ENCODE data around the gene NKX6-2. TPM values are rescaled to one million over a fixed set of nuclear protein-coding genes. Genes with fewer than 3 reads are reported as not detected.

Gene NKX6-2
- polyA plus RNA-seq, 1 donor (not counting 4 experiments of a cell fraction or from before 2014, with no cell fraction given), result not detected

GRCh38 chr10:132756591-132756990, 29.4 kb downstream of the NKX6-2 start:
- DNase-seq (ENCODE audit: low read depth, low spot score) (no peak), FAIRE-seq (no peak)
- no peak overlapping the region for H2AFZ ChIP-seq (ENCODE audit: control insufficient read depth, low read length)
- H3K4me3 ChIP-seq (ENCODE audit: control insufficient read depth in 2 of 3, extremely low read depth in 1 of 3, insufficient read depth in 2 of 3, low read depth in 1 of 3, low read length in 3 of 3), result no peak overlapping the region
- no peaks in the 10 kb centered on the region for H3K36me3 ChIP-seq (ENCODE audit: control insufficient read depth in 2 of 2, extremely low read depth in 1 of 2, insufficient read depth in 2 of 2, low read length in 2 of 2)
- H3K9me3 ChIP-seq (ENCODE audit: control insufficient read depth, low read depth, low read length), result peaks cover 4% of the 10 kb centered on the region
- H3K9ac ChIP-seq (ENCODE audit: control insufficient read depth, extremely low read depth, insufficient read depth, low read length), result no peak overlapping the region
- H3K27ac ChIP-seq (ENCODE audit: control insufficient read depth, insufficient read depth, low read length), result no peak overlapping the region
- H3K27me3 ChIP-seq (ENCODE audit: control insufficient read depth, extremely low read depth, insufficient read depth, low read length), result no peaks in the 10 kb centered on the region
- dilution Hi-C loops (cut with MboI; ENCODE audit: extremely low pct_ligation_motif_present, low sequenced_read_pairs), result no loop called here
- H4K20me1 ChIP-seq (ENCODE audit: control insufficient read depth, extremely low read depth, insufficient read depth, low read length), result no peaks in the 10 kb centered on the region
- no peaks in the 10 kb centered on the region for H3K79me2 ChIP-seq (ENCODE audit: control insufficient read depth, insufficient read depth, low read length)
- H3K4me1 ChIP-seq (ENCODE audit: control insufficient read depth, extremely low read depth, insufficient read depth, low read length), result no peaks in the 10 kb centered on the region
- no peaks in the 10 kb centered on the region for H3K9me1 ChIP-seq (ENCODE audit: control insufficient read depth, extremely low read depth, insufficient read depth, low read length)
- H3K4me2 ChIP-seq (ENCODE audit: control insufficient read depth, extremely low read depth, insufficient read depth, low read depth, low read length), result no peak overlapping the region
- no peak for TF ChIP-seq CTCF (optimal IDR thresholded peaks at IDR 0.05 in 1 of 3, IDR thresholded peaks at IDR 0.05 in 1 of 3, conservative IDR thresholded peaks at IDR 0.05 in 1 of 3; ENCODE audit: extremely low read depth in 1 of 3, insufficient read depth in 2 of 3, low read length in 3 of 3)
- TF ChIP-seq EZH2 (IDR thresholded peaks at IDR 0.05; ENCODE audit: low read length), result no peak

DNA sequence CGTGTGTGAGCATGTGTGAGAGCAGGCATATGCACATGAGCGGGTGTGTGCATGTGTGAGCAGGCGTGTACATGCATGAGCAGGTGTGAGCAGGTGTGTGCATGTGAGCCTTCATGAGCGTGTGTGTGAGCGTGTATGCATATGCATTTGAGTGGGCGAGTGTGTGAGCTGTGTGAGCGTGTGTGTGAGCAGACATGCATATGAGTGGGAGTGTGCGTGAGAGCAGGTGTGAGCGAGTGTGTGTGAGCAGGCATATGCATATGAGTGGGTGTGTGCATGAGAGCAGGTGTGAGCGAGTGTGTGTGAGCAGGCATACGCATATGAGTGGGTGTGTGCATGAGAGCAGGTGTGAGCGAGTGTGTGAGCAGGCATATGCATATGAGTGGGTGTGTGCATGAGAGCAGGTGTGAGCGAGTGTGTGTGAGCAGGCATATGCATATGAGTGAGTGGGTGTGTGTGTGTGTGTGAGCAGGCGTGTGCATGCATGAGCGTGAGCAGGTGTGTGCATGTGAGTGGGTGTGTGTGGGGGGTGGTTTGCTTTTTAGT, 30.7 kb downstream of the NKX6-2 start:
- no peak overlapping the region for H3K4me2 ChIP-seq (ENCODE audit: control insufficient read depth, extremely low read depth, insufficient read depth, low read depth, low read length)
- no peaks in the 10 kb centered on the region for H3K79me2 ChIP-seq (ENCODE audit: control insufficient read depth, insufficient read depth, low read length)
- H4K20me1 ChIP-seq (ENCODE audit: control insufficient read depth, extremely low read depth, insufficient read depth, low read length), result no peaks in the 10 kb centered on the region
- H3K4me1 ChIP-seq (ENCODE audit: control insufficient read depth, extremely low read depth, insufficient read depth, low read length), result no peaks in the 10 kb centered on the region
- dilution Hi-C loops (cut with MboI; ENCODE audit: extremely low pct_ligation_motif_present, low sequenced_read_pairs), result no loop called here
- H3K9me1 ChIP-seq (ENCODE audit: control insufficient read depth, extremely low read depth, insufficient read depth, low read length), result no peaks in the 10 kb centered on the region
- H2AFZ ChIP-seq (ENCODE audit: control insufficient read depth, low read length), result no peak overlapping the region
- H3K36me3 ChIP-seq (ENCODE audit: control insufficient read depth in 2 of 2, extremely low read depth in 1 of 2, insufficient read depth in 2 of 2, low read length in 2 of 2), result peaks cover 0 to 4% of the 10 kb centered on the region in 2 experiments
- H3K27ac ChIP-seq (ENCODE audit: control insufficient read depth, insufficient read depth, low read length), result no peak overlapping the region
- DNase-seq (ENCODE audit: low read depth, low spot score) (no peak), FAIRE-seq (no peak)
- H3K4me3 ChIP-seq (ENCODE audit: control insufficient read depth in 2 of 3, extremely low read depth in 1 of 3, insufficient read depth in 2 of 3, low read depth in 1 of 3, low read length in 3 of 3), result no peak overlapping the region
- peaks cover 4% of the 10 kb centered on the region for H3K9me3 ChIP-seq (ENCODE audit: control insufficient read depth, low read depth, low read length)
- no peak overlapping the region for H3K9ac ChIP-seq (ENCODE audit: control insufficient read depth, extremely low read depth, insufficient read depth, low read length)
- H3K27me3 ChIP-seq (ENCODE audit: control insufficient read depth, extremely low read depth, insufficient read depth, low read length), result no peaks in the 10 kb centered on the region
- TF ChIP-seq EZH2 (IDR thresholded peaks at IDR 0.05; ENCODE audit: low read length), result no peak
- TF ChIP-seq CTCF (optimal IDR thresholded peaks at IDR 0.05 in 1 of 3, IDR thresholded peaks at IDR 0.05 in 1 of 3, conservative IDR thresholded peaks at IDR 0.05 in 1 of 3; ENCODE audit: extremely low read depth in 1 of 3, insufficient read depth in 2 of 3, low read length in 3 of 3), result no peak
